Measurements from ENCODE around the gene PRKD2.

PRKD2 gene

GRCh38 chr19:46697204-46697960 is 19.5 kb downstream of the PRKD2 start (continued):
- TF ChIP-seq ZNF398 (tag by site-specific recombination; IDR thresholded peaks at IDR 0.05): no peak
- peak; percentile 56; the same call in 1 of the 2 replicates for TF ChIP-seq GLIS1 (tag by site-specific recombination; IDR thresholded peaks at IDR 0.05)
- TF ChIP-seq ZBTB1 (tag by site-specific recombination; IDR thresholded peaks at IDR 0.05): no peak
- TF ChIP-seq ZNF133 (tag by site-specific recombination; IDR thresholded peaks at IDR 0.05): no peak
- TF ChIP-seq ZSCAN18 (tag by site-specific recombination; IDR thresholded peaks at IDR 0.05): no peak
- no peak for TF ChIP-seq ZNF624 (tag by site-specific recombination; IDR thresholded peaks at IDR 0.05)
- no peak for TF ChIP-seq ZNF223 (tag by site-specific recombination; IDR thresholded peaks at IDR 0.05)
- no peak for TF ChIP-seq ZNF580 (tag by site-specific recombination; IDR thresholded peaks at IDR 0.05)
- TF ChIP-seq ZNF704 (tag by site-specific recombination; IDR thresholded peaks at IDR 0.05): no peak
- no peak for TF ChIP-seq ZSCAN16 (tag by site-specific recombination; IDR thresholded peaks at IDR 0.05)
- no peak for TF ChIP-seq ZNF555 (tag by site-specific recombination; conservative IDR thresholded peaks at IDR 0.05)
- no peak for TF ChIP-seq ZNF777 (tag by site-specific recombination; IDR thresholded peaks at IDR 0.05; ENCODE audit: borderline replicate concordance)
- TF ChIP-seq PRDM1 (tag by site-specific recombination; IDR thresholded peaks at IDR 0.05): no peak

GRCh38 chr19:46696866-46697203 is 20.1 kb downstream of the PRKD2 start:
- ChIA-PET CTCF (interaction anchor here (0.6 to 1.1 kb wide), 5 partner anchors 33 to 70 kb away, joined by 3 to 4 read pairs (median 3); partner anchors contain the start of gene DACT3), POLR2A (interaction anchor here (1.7 kb wide), 1 partner anchor 97 kb away, joined by 5 read pairs; no protein-coding TSS in a partner anchor)
- no peaks in the 10 kb centered on the region for H3K9me3 ChIP-seq (ENCODE audit: control insufficient read depth, insufficient read depth, low read depth, low read length)
- H3K36me3 ChIP-seq (ENCODE audit: control insufficient read depth in 2 of 2, insufficient read depth in 1 of 2, low read length in 2 of 2): peaks cover 82 to 90% of the 10 kb centered on the region in 2 experiments
- H3K27ac ChIP-seq (ENCODE audit: extremely low read depth, low read depth, low read length): no peak overlapping the region
- no peaks in the 10 kb centered on the region for H3K4me1 ChIP-seq (ENCODE audit: control insufficient read depth, insufficient read depth, low read length)
- H3K4me3 ChIP-seq (ENCODE audit: low read depth, low read length): no peak overlapping the region
- TF ChIP-seq ZNF558 (tag by site-specific recombination; IDR thresholded peaks at IDR 0.05): no peak
- TF ChIP-seq EGR2 (tag by site-specific recombination; IDR thresholded peaks at IDR 0.05; ENCODE audit: low read depth): peak; percentile 32; the same call in 1 of the 2 replicates
- TF ChIP-seq ZNF433 (tag by site-specific recombination; IDR thresholded peaks at IDR 0.05; ENCODE audit: low read depth): no peak
- no peak for TF ChIP-seq ZIC2 (tag by site-specific recombination; IDR thresholded peaks at IDR 0.05)
- TF ChIP-seq ZNF600 (tag by site-specific recombination; IDR thresholded peaks at IDR 0.05): peak; percentile 46
- TF ChIP-seq ZNF792 (tag by site-specific recombination; IDR thresholded peaks at IDR 0.05): no peak
- TF ChIP-seq PRDM1 (tag by site-specific recombination; IDR thresholded peaks at IDR 0.05): peak; percentile 52; the same call in 1 of the 2 replicates

- no peaks in the 10 kb centered on the region for H3K9me3 ChIP-seq (ENCODE audit: control insufficient read depth, insufficient read depth, low read depth, low read length)
- POLR2A ChIA-PET: no interaction called here
- H3K36me3 ChIP-seq (ENCODE audit: control insufficient read depth in 2 of 2, insufficient read depth in 1 of 2, low read length in 2 of 2): peaks cover 81 to 90% of the 10 kb centered on the region in 2 experiments
- H3K4me1 ChIP-seq (ENCODE audit: control insufficient read depth, insufficient read depth, low read length): no peaks in the 10 kb centered on the region
- CTCF ChIA-PET: interaction anchor here (0.8 to 1.1 kb wide), 3 partner anchors 34 to 71 kb away, joined by 3 to 4 read pairs (median 3); no protein-coding TSS in a partner anchor
- no peak overlapping the region for H3K4me3 ChIP-seq (ENCODE audit: low read depth, low read length)
- no peak overlapping the region for H3K27ac ChIP-seq (ENCODE audit: extremely low read depth, low read depth, low read length)
- TF ChIP-seq PRDM2 (tag by site-specific recombination; IDR thresholded peaks at IDR 0.05; ENCODE audit: borderline replicate concordance) (no peak), ZNF473 (tag by site-specific recombination; IDR thresholded peaks at IDR 0.05) (no peak), ZNF416 (tag by site-specific recombination; IDR thresholded peaks at IDR 0.05) (no peak), ZNF302 (tag by site-specific recombination; IDR thresholded peaks at IDR 0.05; ENCODE audit: low read depth) (no peak)
Observed at GRCh38 chr19:46696052-46696451, 20.9 kb downstream of the PRKD2 start.
